HS-5 (cell line): ENCODE data around the gene IFFO2.
"Not testable (repeated sequence)": the region's sequence is repeated elsewhere in the genome, so short reads cannot be mapped to it uniquely, and the experiment has no call there.

Experiments
- DNase-seq: peaks from one replicate; pipeline ENCODE4 v3.0.0-alpha.2; 2012; ENCODE audit warnings: low read depth

IFFO2 gene

GRCh38 chr1:18874600-18874999, 81.9 kb downstream of the IFFO2 start:
- DNase-seq: no peak

GRCh38 chr1:18874036-18874435, 82.4 kb downstream of the IFFO2 start:
- DNase-seq: no peak

- DNase-seq: no peak
These were observed 84.3 kb downstream of the IFFO2 start for GRCh38 chr1:18872071-18872611.

- no peak for DNase-seq
These were observed 84.9 kb downstream of the IFFO2 start for GRCh38 chr1:18871401-18872070.

GRCh38 chr1:18870957-18871356, 85.5 kb downstream of the IFFO2 start:
- no peak for DNase-seq

GRCh38 chr1:18870595-18870865, 85.9 kb downstream of the IFFO2 start:
- not testable (repeated sequence) for DNase-seq

GRCh38 chr1:18869847-18870594, 86.5 kb downstream of the IFFO2 start:
- DNase-seq: no peak

- DNase-seq: no peak
These were observed 87.6 kb downstream of the IFFO2 start for GRCh38 chr1:18868801-18869424.

- no peak for DNase-seq
These were observed 88.1 kb downstream of the IFFO2 start for GRCh38 chr1:18868354-18868753.

- DNase-seq: no peak
These were observed 89.6 kb downstream of the IFFO2 start for GRCh38 chr1:18866846-18867245.

GRCh38 chr1:18866314-18866713, 90.2 kb downstream of the IFFO2 start:
- no peak for DNase-seq

- DNase-seq: no peak
These were observed 91.3 kb downstream of the IFFO2 start for GRCh38 chr1:18865176-18865575.

- DNase-seq: no peak
These were observed 94.9 kb downstream of the IFFO2 start for GRCh38 chr1:18861590-18861989.

GRCh38 chr1:18861082-18861481, 95.4 kb downstream of the IFFO2 start:
- DNase-seq: no peak

- no peak for DNase-seq
These were observed 96.9 kb downstream of the IFFO2 start, which contains the start of gene TAS1R2 for GRCh38 chr1:18859560-18859959. TAS1R2 (minus strand) TSS chr1:18859660; CDS start chr1:18859660, 0 bp downstream.

- DNase-seq: no peak
These were observed 98.3 kb downstream of the IFFO2 start for GRCh38 chr1:18858070-18858688.

- no peak for DNase-seq
These were observed 100.0 kb downstream of the IFFO2 start for GRCh38 chr1:18856435-18856834.

GRCh38 chr1:18855573-18855972, 100.9 kb downstream of the IFFO2 start:
- DNase-seq: no peak

- no peak for DNase-seq
These were observed 102.0 kb downstream of the IFFO2 start for GRCh38 chr1:18854331-18855025.
